IMR-90 (cell line): ENCODE measurements around the gene TEAD1. TPM values are rescaled to one million over a fixed set of nuclear protein-coding genes. Genes with fewer than 3 reads are reported as not detected.

ENCODE experiments used
- ATAC-seq: fragments of 200-7000 bp; cut with Tn5 transposase; 2 replicates; pipeline ENCODE4 v1.9.1; 2020; ENCODE audit warnings: low read depth, mild to moderate bottlenecking, moderate library complexity
- BruUV-seq: library from RNA; stranded (reverse); fragments of 400-500 nt; replicated peaks from 2 replicates; lab custom pipeline; 2021; lab: Mats Ljungman, UMichigan
- CTCF ChIA-PET: fragments of 300-600 bp; formaldehyde crosslinking; extraction: SDS; loops from one replicate; lab custom pipeline; 2021; ENCODE audit warnings: antibody characterized with exemption; lab: Yijun Ruan, JAX
- POLR2A ChIA-PET: fragments of 300-600 bp; sonication (Branson Sonifier 250); formaldehyde crosslinking; loops from one replicate; lab custom pipeline; 2022; ENCODE audit warnings: antibody characterized with exemption; ENCODE audit not compliant: unreplicated experiment; lab: Charles Lee
- DNase-seq: peaks from one replicate; pipeline ENCODE4 v3.0.0; 2013
- H2AFZ ChIP-seq: replicated peaks from 2 replicates; pipeline ENCODE3; 2013; ENCODE audit warnings: low read length, mild to moderate bottlenecking; ENCODE audit not compliant: poor library complexity
- H2AK5ac ChIP-seq: 2 replicates; pipeline ENCODE4 v1.6.1; 2013; ENCODE audit warnings: low read depth, low read length, inconsistent platforms
- H2AK9ac ChIP-seq: replicated peaks from 2 replicates; pipeline ENCODE3; 2013; ENCODE audit warnings: mild to moderate bottlenecking, low read depth, low read length, moderate library complexity; ENCODE audit not compliant: poor library complexity
- H2BK120ac ChIP-seq: 2 replicates; pipeline ENCODE4 v1.6.1; 2013; ENCODE audit warnings: low read depth, low read length, inconsistent platforms
- H2BK15ac ChIP-seq: 3 replicates; pipeline ENCODE4 v1.6.1; 2013; ENCODE audit warnings: low read depth, low read length, inconsistent platforms
- H2BK20ac ChIP-seq: 2 replicates; pipeline ENCODE4 v1.6.1; 2013; ENCODE audit warnings: low read depth, mild to moderate bottlenecking, inconsistent platforms, low read length, moderate library complexity
- H2BK5ac ChIP-seq: 2 replicates; pipeline ENCODE4 v1.6.1; 2013; ENCODE audit warnings: mild to moderate bottlenecking, low read depth, low read length, inconsistent platforms; ENCODE audit not compliant: poor library complexity, severe bottlenecking
- H3K14ac ChIP-seq: replicated peaks from 2 replicates; pipeline ENCODE4 v1.6.1; 2013; ENCODE audit warnings: low read depth, low read length, inconsistent platforms
- H3K18ac ChIP-seq: 2 replicates; pipeline ENCODE4 v1.6.1; 2013; ENCODE audit warnings: low read depth, low read length, control low read depth
- H3K23ac ChIP-seq: 2 replicates; pipeline ENCODE4 v1.6.1; 2013; ENCODE audit warnings: low read depth, low read length, inconsistent platforms
- H3K27ac ChIP-seq: 2 replicates; pipeline ENCODE4 v1.5.1; 2013; ENCODE audit warnings: mild to moderate bottlenecking, control low read depth, low read length; ENCODE audit not compliant: insufficient read depth
- H3K27me3 ChIP-seq: 2 replicates; pipeline ENCODE4 v1.6.1; 2013; ENCODE audit warnings: low read length; ENCODE audit not compliant: control insufficient read depth, insufficient read depth
- H3K36me3 ChIP-seq: 2 replicates; pipeline ENCODE4 v1.6.1; 2013; ENCODE audit warnings: low read length, mixed read lengths; ENCODE audit not compliant: control insufficient read depth, insufficient read depth
- H3K4ac ChIP-seq: 2 replicates; pipeline ENCODE4 v1.6.1; 2013; ENCODE audit warnings: low read depth, low read length, inconsistent platforms
- H3K4me1 ChIP-seq: 2 replicates; pipeline ENCODE4 v1.6.1; 2013; ENCODE audit warnings: low read length, mixed read lengths; ENCODE audit not compliant: control insufficient read depth, insufficient read depth
- H3K4me2 ChIP-seq: 2 replicates; pipeline ENCODE4 v1.6.1; 2013; ENCODE audit warnings: low read depth, mild to moderate bottlenecking, control low read depth, low read length, moderate library complexity
- H3K4me3 ChIP-seq: 2 replicates; pipeline ENCODE4 v1.5.1; 2013; ENCODE audit warnings: low read depth, mild to moderate bottlenecking, control low read depth, low read length, moderate library complexity; ENCODE audit not compliant: insufficient read depth
- H3K56ac ChIP-seq: 2 replicates; pipeline ENCODE4 v1.6.1; 2013; ENCODE audit warnings: low read length, inconsistent platforms; ENCODE audit not compliant: insufficient read depth; ENCODE audit errors: extremely low read depth
- H3K79me1 ChIP-seq, 2 experiments: 2 replicates each; pipeline ENCODE4 v1.6.1; 2013; ENCODE audit warnings: low read length in 2 of 2, inconsistent platforms in 1 of 2, low read depth in 1 of 2
- H3K9ac ChIP-seq: 2 replicates; pipeline ENCODE4 v1.6.1; 2013; ENCODE audit warnings: low read depth, low read length, control low read depth
- H3K9me1 ChIP-seq: 2 replicates; pipeline ENCODE4 v1.6.1; 2013; ENCODE audit warnings: low read length, inconsistent platforms; ENCODE audit not compliant: insufficient read depth
- H3K9me3 ChIP-seq: 2 replicates; pipeline ENCODE4 v1.6.1; 2013; ENCODE audit warnings: low read length; ENCODE audit not compliant: control insufficient read depth, insufficient read depth
- H4K20me1 ChIP-seq: 2 replicates; pipeline ENCODE4 v1.6.1; 2013; ENCODE audit warnings: low read length, inconsistent platforms; ENCODE audit not compliant: insufficient read depth
- H4K5ac ChIP-seq: 2 replicates; pipeline ENCODE4 v1.6.1; 2013; ENCODE audit warnings: mild to moderate bottlenecking, low read depth, low read length, control low read depth
- H4K8ac ChIP-seq, 2 experiments: 2 replicates each; pipeline ENCODE4 v1.6.1; 2013; ENCODE audit warnings: low read depth in 2 of 2, low read length in 2 of 2, control low read depth in 1 of 2, inconsistent platforms in 1 of 2
- H4K91ac ChIP-seq: 2 replicates; pipeline ENCODE4 v1.6.1; 2013; ENCODE audit warnings: low read depth, low read length, inconsistent platforms; ENCODE audit not compliant: insufficient read depth
- WGBS, 2 experiments: methylation state at CpG; one replicate each; pipeline versions ENCODE4 v1.1.5 to v1.1.7; 2013; ENCODE audit warnings: missing lambda C conversion rate in 2 of 2; ENCODE audit not compliant: insufficient read length in 1 of 2; ENCODE audit errors: extremely low coverage in 2 of 2; 5-methylcytosine and 5-hydroxymethylcytosine counted together
- dilution Hi-C: fragments of 300-500 bp; cut with HindIII; formaldehyde crosslinking; loops from one replicate; pipeline ENCODE4 v1.14.3; 2018; ENCODE audit warnings: low sequenced_read_pairs; ENCODE audit not compliant: unreplicated experiment
- in situ Hi-C: fragments of 300-500 bp; cut with MboI; formaldehyde crosslinking; loops from 3 replicates; pipeline ENCODE4 v1.14.3; 2019; ENCODE audit warnings: low sequenced_read_pairs, inconsistent platforms, mixed read lengths
- intact Hi-C: fragments of 100-400 bp; cut with micrococcal nuclease; formaldehyde crosslinking; loops from 2 replicates; pipeline ENCODE4 v1.10.0; 2022
- polyA plus RNA-seq, 3 experiments: library from polyadenylated mRNA; depleted of rRNA; stranded (reverse); fragments of >200 nt; gene quantifications; 2 replicates each; pipeline ENCODE4 v1.2.3, GENCODE V29; 2012; ENCODE audit warnings: low replicate concordance in 1 of 3
- total RNA-seq: library from RNA; depleted of rRNA; stranded (reverse); fragments of >200 nt; gene quantifications from 2 replicates; pipeline ENCODE4 v1.2.3, GENCODE V29; 2012
- TF ChIP-seq, protein P1 (sequence below): fragments of 150-350 bp; IDR thresholded peaks from 2 replicates; pipeline ENCODE4 v1.6.1; 2016; ENCODE audit warnings: low read depth, mild to moderate bottlenecking, low read length, moderate library complexity, borderline replicate concordance

Gene TEAD1
- total and polyA plus RNA-seq, 2 of the 4 experiments (the other 2 are of a cell fraction), result 51.8 to 69.2 TPM

DNA sequence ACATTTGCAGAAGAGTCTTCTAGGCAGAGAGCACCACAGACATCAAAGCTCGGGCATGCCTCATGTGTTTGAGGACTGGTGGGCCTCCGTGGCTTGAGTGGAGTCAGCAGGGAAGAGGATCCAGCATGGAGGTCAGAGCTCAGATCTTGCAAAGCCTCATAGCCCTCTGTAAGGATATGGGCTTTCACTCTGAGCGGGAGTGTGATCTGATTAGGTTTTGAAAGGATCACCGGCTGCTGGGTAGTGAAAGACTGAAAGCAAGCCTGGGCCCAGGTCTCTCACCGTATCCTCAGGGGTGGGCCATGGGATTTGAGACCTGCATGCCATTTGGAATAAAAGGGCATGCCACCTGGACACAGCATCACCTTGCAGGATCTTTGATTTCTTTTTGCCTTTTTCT is 112.7 kb downstream of the TEAD1 start:
- ChIA-PET POLR2A (no interaction called here), CTCF (no interaction called here)
- intact Hi-C loops, result no loop called here
- Histone ChIP-seq H3K23ac (no peak overlapping the region; the same call in 1 of the 2 replicates), H3K18ac (no peak overlapping the region), H2BK5ac (no peak overlapping the region), H3K27ac (no peak overlapping the region), H2AFZ (no peak overlapping the region), H3K4me1 (peaks cover 21% of the 10 kb centered on the region), H3K9me1 (peaks cover 49% of the 10 kb centered on the region), H3K4me3 (no peak overlapping the region), H3K4ac (no peak overlapping the region), H4K5ac (no peak overlapping the region), H2BK20ac (no peak overlapping the region), H2BK120ac (no peak overlapping the region), H3K4me2 (no peak overlapping the region), H4K8ac (0 out of 4 replicates have a peak overlapping the region, but pooled peaks of 1 of the 2 experiments have one; percentile 0), H2AK5ac (no peak overlapping the region), H4K20me1 (peaks cover 77% of the 10 kb centered on the region), H2BK15ac (no peak overlapping the region), H3K36me3 (peaks cover 12% of the 10 kb centered on the region), H3K79me1 (peaks cover 39 to 88% of the 10 kb centered on the region in 2 experiments), H3K56ac (no peak overlapping the region), H3K27me3 (no peaks in the 10 kb centered on the region), H3K9ac (no peak overlapping the region), H3K14ac (no peak overlapping the region), H4K91ac (no peak overlapping the region), H2AK9ac (no peak overlapping the region), H3K9me3 (no peaks in the 10 kb centered on the region)
- in situ Hi-C loops, result no loop called here
- WGBS, 2 experiments, result 89% methylated on average over 3 of the region's 5 CpGs; no CpG with 5 or more reads in 1 of the 2 experiments
- BruUV-seq, result no TSS peak
- dilution Hi-C loops, result no loop called here
- ATAC-seq (no peak), DNase-seq (no peak)
- TF ChIP-seq, protein P1, sequence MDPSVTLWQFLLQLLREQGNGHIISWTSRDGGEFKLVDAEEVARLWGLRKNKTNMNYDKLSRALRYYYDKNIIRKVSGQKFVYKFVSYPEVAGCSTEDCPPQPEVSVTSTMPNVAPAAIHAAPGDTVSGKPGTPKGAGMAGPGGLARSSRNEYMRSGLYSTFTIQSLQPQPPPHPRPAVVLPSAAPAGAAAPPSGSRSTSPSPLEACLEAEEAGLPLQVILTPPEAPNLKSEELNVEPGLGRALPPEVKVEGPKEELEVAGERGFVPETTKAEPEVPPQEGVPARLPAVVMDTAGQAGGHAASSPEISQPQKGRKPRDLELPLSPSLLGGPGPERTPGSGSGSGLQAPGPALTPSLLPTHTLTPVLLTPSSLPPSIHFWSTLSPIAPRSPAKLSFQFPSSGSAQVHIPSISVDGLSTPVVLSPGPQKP, result no peak
